Mesendoderm (in vitro differentiated cells): ENCODE results near the gene NTRK1.

ENCODE experiments used
- DNase-seq: peaks from one replicate; pipeline ENCODE4 v3.0.0; 2013
- H2AK5ac ChIP-seq: 2 replicates; pipeline ENCODE4 v1.6.1; 2013; ENCODE audit warnings: low read length, inconsistent platforms
- H2BK120ac ChIP-seq: 2 replicates; pipeline ENCODE4 v1.6.1; 2013; ENCODE audit warnings: low read depth, mild to moderate bottlenecking, low read length, moderate library complexity, mixed read lengths
- H2BK15ac ChIP-seq: replicated peaks from 2 replicates; pipeline ENCODE4 v1.6.1; 2013; ENCODE audit warnings: low read depth, mild to moderate bottlenecking, moderate library complexity
- H2BK5ac ChIP-seq: 2 replicates; pipeline ENCODE4 v1.6.1; 2013; ENCODE audit warnings: low read length, inconsistent platforms
- H3K18ac ChIP-seq: 2 replicates; pipeline ENCODE4 v1.6.1; 2013; ENCODE audit warnings: mild to moderate bottlenecking, low read length, mixed read lengths
- H3K23ac ChIP-seq: one replicate; pipeline ENCODE4 v1.6.1; 2013; ENCODE audit warnings: low read length
- H3K27ac ChIP-seq: 2 replicates; pipeline ENCODE4 v1.5.1; 2013; ENCODE audit warnings: low read depth, mild to moderate bottlenecking, inconsistent platforms, low read length, moderate library complexity
- H3K27me3 ChIP-seq: 2 replicates; pipeline ENCODE4 v1.6.1; 2013; ENCODE audit warnings: low read length, control low read depth, mild to moderate bottlenecking, inconsistent platforms; ENCODE audit not compliant: insufficient read depth, poor library complexity
- H3K36me3 ChIP-seq: 2 replicates; pipeline ENCODE4 v1.6.1; 2013; ENCODE audit warnings: low read length, inconsistent platforms; ENCODE audit not compliant: control insufficient read depth, insufficient read depth
- H3K4ac ChIP-seq: one replicate; pipeline ENCODE4 v1.6.1; 2013; ENCODE audit warnings: low read depth, mild to moderate bottlenecking, low read length, moderate library complexity
- H3K4me1 ChIP-seq: 2 replicates; pipeline ENCODE4 v1.6.1; 2013; ENCODE audit warnings: low read depth, low read length, inconsistent platforms; ENCODE audit not compliant: control insufficient read depth
- H3K4me2 ChIP-seq: 2 replicates; pipeline ENCODE4 v1.6.1; 2013; ENCODE audit warnings: low read length
- H3K4me3 ChIP-seq: 2 replicates; pipeline ENCODE4 v1.5.1; 2013; ENCODE audit warnings: mild to moderate bottlenecking, low read length
- H3K56ac ChIP-seq: one replicate; pipeline ENCODE4 v1.6.1; 2013; ENCODE audit warnings: low read length
- H3K79me1 ChIP-seq: 2 replicates; pipeline ENCODE4 v1.6.1; 2013; ENCODE audit warnings: low read length, inconsistent platforms
- H3K79me2 ChIP-seq: 2 replicates; pipeline ENCODE4 v1.6.1; 2013; ENCODE audit warnings: mild to moderate bottlenecking, low read length; ENCODE audit not compliant: control insufficient read depth, insufficient read depth
- H3K9ac ChIP-seq: 2 replicates; pipeline ENCODE4 v1.6.1; 2013; ENCODE audit warnings: low read length, inconsistent platforms
- H4K5ac ChIP-seq: one replicate; pipeline ENCODE4 v1.6.1; 2013; ENCODE audit warnings: low read length
- H4K8ac ChIP-seq: one replicate; pipeline ENCODE4 v1.6.1; 2013; ENCODE audit warnings: low read depth, mild to moderate bottlenecking, control low read depth, low read length, moderate library complexity
- WGBS: extraction: QIAGEN DNeasy Blood & Tissue Kit; methylation state at CpG from one replicate; pipeline ENCODE4 v1.1.7; 2013; ENCODE audit warnings: low lambda C conversion rate, missing lambda C conversion rate; ENCODE audit not compliant: insufficient coverage; ENCODE audit errors: extremely low coverage; 5-methylcytosine and 5-hydroxymethylcytosine counted together

Gene NTRK1

DNA sequence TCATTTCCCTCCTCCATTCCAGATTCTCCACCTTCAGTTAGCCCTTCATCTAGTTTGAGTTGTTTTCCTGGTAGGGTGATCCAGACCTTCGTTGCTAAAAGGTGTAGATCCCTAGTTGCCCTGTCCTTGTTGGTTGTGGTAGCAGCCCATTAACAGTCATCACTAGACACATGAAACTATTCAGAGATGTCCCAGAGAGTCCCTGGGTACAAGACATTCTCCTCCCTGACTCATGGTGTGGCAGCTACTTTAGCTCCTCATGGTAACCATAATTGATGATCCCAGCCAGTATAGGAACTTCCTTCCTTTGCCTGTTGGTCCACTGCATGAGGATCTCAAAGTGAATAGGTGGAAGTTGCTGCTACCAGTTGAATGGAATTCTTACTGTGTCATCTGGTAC lies 38.0 kb upstream of the NTRK1 start:
- H3K23ac ChIP-seq: no peak overlapping the region
- no peak for DNase-seq
- no peaks in the 10 kb centered on the region for H3K36me3 ChIP-seq
- no peak overlapping the region for H3K9ac ChIP-seq
- no peak overlapping the region for H2BK120ac ChIP-seq
- H3K4me2 ChIP-seq: no peak overlapping the region
- no peaks in the 10 kb centered on the region for H3K79me2 ChIP-seq
- H2BK15ac ChIP-seq: no peak overlapping the region
- H2BK5ac ChIP-seq: no peak overlapping the region
- no peak overlapping the region for H3K18ac ChIP-seq
- no peak overlapping the region for H2AK5ac ChIP-seq
- no peaks in the 10 kb centered on the region for H3K79me1 ChIP-seq
- no peak overlapping the region for H4K5ac ChIP-seq
- no peaks in the 10 kb centered on the region for H3K27me3 ChIP-seq
- no peak overlapping the region for H3K4me3 ChIP-seq
- no CpG with 5 or more reads among the region's 1 CpG for WGBS
- H3K27ac ChIP-seq: no peak overlapping the region
- H3K4me1 ChIP-seq: no peaks in the 10 kb centered on the region
- H3K56ac ChIP-seq: no peak overlapping the region
- H4K8ac ChIP-seq: no peak overlapping the region
- H3K4ac ChIP-seq: no peak overlapping the region

DNA sequence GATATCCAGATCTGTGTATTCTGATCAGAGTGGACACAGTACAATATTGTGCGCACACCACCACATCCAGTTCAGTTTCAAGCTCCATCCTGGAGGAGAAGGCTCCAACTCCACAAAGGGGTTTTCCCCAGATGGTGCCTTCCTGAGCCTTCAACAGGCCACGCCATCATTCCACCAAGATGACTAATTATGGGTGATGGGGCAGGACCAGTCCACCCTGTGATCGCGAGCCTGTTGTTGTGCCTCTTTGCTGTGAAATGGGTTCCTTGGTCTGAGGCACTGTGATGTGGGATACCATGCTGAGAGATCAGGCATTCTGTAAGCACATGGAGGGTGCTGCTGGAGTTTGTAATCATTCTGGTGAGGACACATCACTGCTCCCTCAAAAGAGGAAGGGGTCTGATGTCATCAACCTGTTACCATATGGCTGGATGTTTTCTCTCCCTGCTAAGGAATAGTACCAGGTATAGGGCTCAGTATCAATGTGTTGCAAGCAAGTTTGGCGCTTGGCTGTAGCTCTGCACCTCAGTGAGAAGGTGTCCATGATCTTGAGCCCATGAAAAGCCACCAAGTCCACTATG lies 37.4 kb upstream of the NTRK1 start:
- H3K4me1 ChIP-seq: no peaks in the 10 kb centered on the region
- no peak overlapping the region for H3K4me3 ChIP-seq
- H3K27ac ChIP-seq: no peak overlapping the region
- H3K4me2 ChIP-seq: no peak overlapping the region
- no peak overlapping the region for H3K18ac ChIP-seq
- no peak overlapping the region for H3K9ac ChIP-seq
- DNase-seq: no peak
- no peak overlapping the region for H2BK5ac ChIP-seq
- no peaks in the 10 kb centered on the region for H3K36me3 ChIP-seq
- no peaks in the 10 kb centered on the region for H3K27me3 ChIP-seq
- no peak overlapping the region for H3K56ac ChIP-seq
- WGBS: no CpG with 5 or more reads among the region's 5 CpGs
- H3K23ac ChIP-seq: no peak overlapping the region
- H3K4ac ChIP-seq: no peak overlapping the region
- H4K5ac ChIP-seq: no peak overlapping the region
- no peak overlapping the region for H2AK5ac ChIP-seq
- H4K8ac ChIP-seq: no peak overlapping the region
- H3K79me1 ChIP-seq: no peaks in the 10 kb centered on the region
- no peaks in the 10 kb centered on the region for H3K79me2 ChIP-seq
- no peak overlapping the region for H2BK15ac ChIP-seq
- H2BK120ac ChIP-seq: no peak overlapping the region

DNA sequence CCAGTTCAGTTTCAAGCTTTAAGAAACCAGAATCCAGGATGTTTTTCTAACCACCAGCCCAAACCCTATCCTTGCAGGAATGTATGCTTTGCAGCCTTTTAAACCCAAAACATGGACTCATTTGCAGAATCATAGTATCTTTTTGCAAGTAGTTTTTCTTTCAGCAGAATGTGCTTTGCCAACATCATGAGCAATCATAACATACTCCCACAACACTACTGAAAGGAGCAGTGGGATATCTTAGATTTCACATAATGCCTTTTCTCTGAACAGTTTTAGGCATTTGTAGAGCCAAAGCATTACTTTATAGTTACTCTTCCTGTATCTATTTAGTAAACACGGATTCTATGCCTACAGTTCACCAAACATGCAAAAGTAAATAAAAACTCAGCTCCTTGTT lies 34.0 kb upstream of the NTRK1 start:
- no CpG with 5 or more reads among the region's 1 CpG for WGBS
- H3K4me1 ChIP-seq: no peaks in the 10 kb centered on the region
- H3K27ac ChIP-seq: no peak overlapping the region
- H3K4ac ChIP-seq: no peak overlapping the region
- H4K8ac ChIP-seq: no peak overlapping the region
- H3K27me3 ChIP-seq: no peaks in the 10 kb centered on the region
- no peak overlapping the region for H2AK5ac ChIP-seq
- no peak overlapping the region for H2BK5ac ChIP-seq
- H3K9ac ChIP-seq: no peak overlapping the region
- no peaks in the 10 kb centered on the region for H3K79me2 ChIP-seq
- no peak overlapping the region for H3K18ac ChIP-seq
- no peak overlapping the region for H3K4me2 ChIP-seq
- H4K5ac ChIP-seq: no peak overlapping the region
- H3K79me1 ChIP-seq: no peaks in the 10 kb centered on the region
- no peaks in the 10 kb centered on the region for H3K36me3 ChIP-seq
- no peak overlapping the region for H3K23ac ChIP-seq
- no peak overlapping the region for H2BK15ac ChIP-seq
- no peak overlapping the region for H2BK120ac ChIP-seq
- H3K4me3 ChIP-seq: no peak overlapping the region
- no peak overlapping the region for H3K56ac ChIP-seq
- DNase-seq: no peak

DNA sequence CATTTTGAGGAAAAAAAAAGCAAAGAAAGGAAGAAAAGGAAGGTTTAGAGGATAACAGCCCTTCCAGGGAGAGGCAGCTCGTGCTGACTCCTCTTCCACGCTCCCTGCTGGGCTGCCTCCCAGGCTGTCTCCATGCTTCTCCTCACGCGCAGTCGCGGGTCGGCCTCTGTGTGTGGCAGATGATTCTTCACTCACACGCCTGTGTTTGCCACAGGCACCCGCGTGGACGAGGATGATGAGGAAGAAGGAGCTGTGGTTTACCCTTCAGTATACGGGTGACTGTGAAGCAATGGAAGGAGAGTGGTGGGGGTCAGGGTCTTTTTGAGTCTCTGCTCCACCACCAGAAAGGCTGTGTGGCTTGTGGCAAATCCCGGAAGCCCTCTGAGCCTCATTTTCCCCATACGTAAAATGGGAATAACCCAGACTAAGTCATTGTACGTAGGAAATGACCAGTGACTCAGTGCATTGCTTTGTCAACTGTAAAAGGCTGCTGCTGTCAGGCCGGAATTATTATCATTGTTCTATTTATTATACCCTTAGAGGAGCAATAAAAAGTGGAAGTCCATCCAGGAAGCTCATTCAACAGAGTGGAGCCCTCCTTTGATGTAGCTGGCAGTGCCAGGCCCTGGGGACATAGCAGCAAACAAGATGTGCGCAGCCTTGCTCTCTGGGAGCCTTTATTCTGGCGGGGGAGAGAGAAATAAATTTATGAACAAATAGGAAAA lies 32.1 kb upstream of the NTRK1 start:
- H3K18ac ChIP-seq: no peak overlapping the region
- H3K4me3 ChIP-seq: no peak overlapping the region
- no peaks in the 10 kb centered on the region for H3K27me3 ChIP-seq

GRCh38 chr1:156832434-156832833 lies 28.2 kb upstream of the NTRK1 start:
- Histone ChIP-seq H3K9ac (no peak overlapping the region), H3K79me1 (no peaks in the 10 kb centered on the region), H3K36me3 (no peaks in the 10 kb centered on the region), H3K18ac (no peak overlapping the region), H3K56ac (no peak overlapping the region), H3K4me2 (no peak overlapping the region), H2BK15ac (no peak overlapping the region), H4K5ac (no peak overlapping the region), H3K23ac (no peak overlapping the region), H3K4ac (no peak overlapping the region), H2BK120ac (no peak overlapping the region), H3K79me2 (no peaks in the 10 kb centered on the region), H3K4me3 (no peak overlapping the region), H4K8ac (no peak overlapping the region), H3K27ac (no peak overlapping the region), H2BK5ac (no peak overlapping the region), H3K27me3 (no peaks in the 10 kb centered on the region), H3K4me1 (no peaks in the 10 kb centered on the region), H2AK5ac (no peak overlapping the region)
- WGBS: no CpG with 5 or more reads among the region's 5 CpGs
- DNase-seq: peak; percentile 76

More for the DNA sequence above, 32.1 kb upstream of the NTRK1 start:
- Histone ChIP-seq H3K36me3 (no peaks in the 10 kb centered on the region), H2BK120ac (no peak overlapping the region), H3K4me1 (no peaks in the 10 kb centered on the region), H3K23ac (no peak overlapping the region), H3K79me1 (no peaks in the 10 kb centered on the region), H2AK5ac (no peak overlapping the region), H3K4me2 (no peak overlapping the region), H2BK15ac (no peak overlapping the region), H4K8ac (no peak overlapping the region), H3K9ac (no peak overlapping the region), H3K56ac (no peak overlapping the region), H2BK5ac (no peak overlapping the region), H4K5ac (no peak overlapping the region), H3K27ac (no peak overlapping the region), H3K79me2 (no peaks in the 10 kb centered on the region), H3K4ac (no peak overlapping the region)
- DNase-seq: no peak
- WGBS: no CpG with 5 or more reads among the region's 18 CpGs

DNA sequence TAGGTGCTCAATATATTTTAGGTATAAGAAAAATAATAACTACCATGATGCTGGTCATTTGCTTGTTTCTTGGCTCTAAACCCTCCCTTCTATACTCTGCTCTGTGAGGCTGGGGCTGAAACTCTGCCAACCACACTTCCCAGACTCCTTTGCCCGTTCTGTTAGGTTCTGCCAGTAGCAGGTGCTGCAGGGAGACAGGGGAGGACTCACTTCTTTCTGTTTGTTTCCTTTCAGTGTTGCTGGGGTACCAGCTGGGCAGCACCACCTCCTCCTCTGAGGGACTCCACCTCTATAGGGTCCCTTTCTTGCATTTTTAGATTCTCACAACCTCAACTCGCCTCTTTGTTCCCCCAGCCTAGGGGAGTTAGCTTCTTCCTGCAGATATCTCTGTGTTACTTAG lies 27.1 kb upstream of the NTRK1 start:
- Histone ChIP-seq H2AK5ac (no peak overlapping the region), H3K4me1 (no peaks in the 10 kb centered on the region), H3K27me3 (no peaks in the 10 kb centered on the region), H3K79me2 (no peaks in the 10 kb centered on the region), H3K4ac (no peak overlapping the region), H3K18ac (no peak overlapping the region), H4K8ac (no peak overlapping the region), H2BK5ac (no peak overlapping the region), H3K79me1 (no peaks in the 10 kb centered on the region), H3K4me3 (no peak overlapping the region), H3K27ac (no peak overlapping the region), H2BK15ac (no peak overlapping the region), H3K36me3 (no peaks in the 10 kb centered on the region), H4K5ac (no peak overlapping the region), H3K4me2 (no peak overlapping the region), H3K23ac (no peak overlapping the region), H3K9ac (no peak overlapping the region), H3K56ac (no peak overlapping the region), H2BK120ac (no peak overlapping the region)
- WGBS: no CpG with 5 or more reads among the region's 2 CpGs
- no peak for DNase-seq
